GM19468 (cell line): ENCODE data around the gene C2orf81.
"Not testable (repeated sequence)": the region's sequence is repeated elsewhere in the genome, so short reads cannot be mapped to it uniquely, and the experiment has no call there.

Experiments used
- ATAC-seq: cut with Tn5 transposase; IDR thresholded peaks from one replicate; pipeline ENCODE4 v1.9.1; 2021; ENCODE audit warnings: mild to moderate bottlenecking, moderate library complexity, moderate number of reproducible peaks; ENCODE audit not compliant: unreplicated experiment; ENCODE audit errors: extremely low read depth

The C2orf81 gene

GRCh38 chr2:74424995-74425406, 3.6 kb upstream of the C2orf81 start:
- no peak for ATAC-seq

- no peak for ATAC-seq
Measured at GRCh38 chr2:74424139-74424992, 2.9 kb upstream of the C2orf81 start.

- no peak for ATAC-seq
Measured at GRCh38 chr2:74423231-74424095, 2.0 kb upstream of the C2orf81 start.

- not testable (repeated sequence) for ATAC-seq
Measured at GRCh38 chr2:74420443-74421103, 846 bp downstream of the C2orf81 start.

- ATAC-seq: no peak
Measured at GRCh38 chr2:74420006-74420405, 1.4 kb downstream of the C2orf81 start.

- no peak for ATAC-seq
Measured at GRCh38 chr2:74419345-74419744, 2.1 kb downstream of the C2orf81 start.

- no peak for ATAC-seq
Measured at GRCh38 chr2:74418312-74418711, 3.1 kb downstream of the C2orf81 start.

- ATAC-seq: no peak
Measured at GRCh38 chr2:74417763-74418162, 3.7 kb downstream of the C2orf81 start.

GRCh38 chr2:74417197-74417596, 4.2 kb downstream of the C2orf81 start:
- ATAC-seq: no peak

- ATAC-seq: no peak
Measured at GRCh38 chr2:74416778-74417177, 4.6 kb downstream of the C2orf81 start.

- ATAC-seq: no peak
Measured at GRCh38 chr2:74415762-74416395, 5.5 kb downstream of the C2orf81 start.

- ATAC-seq: no peak
Measured at GRCh38 chr2:74414881-74415761, 6.3 kb downstream of the C2orf81 start.

- no peak for ATAC-seq
Measured at GRCh38 chr2:74414441-74414840, 7.0 kb downstream of the C2orf81 start.

- no peak for ATAC-seq
Measured at GRCh38 chr2:74413001-74413698, 8.3 kb downstream of the C2orf81 start.

- ATAC-seq: no peak
Measured at GRCh38 chr2:74407682-74408081, 13.7 kb downstream of the C2orf81 start.

- ATAC-seq: no peak
Measured at GRCh38 chr2:74406035-74406434, 15.4 kb downstream of the C2orf81 start.

GRCh38 chr2:74401891-74402290, 19.5 kb downstream of the C2orf81 start:
- ATAC-seq: no peak

GRCh38 chr2:74399785-74400184, 21.6 kb downstream of the C2orf81 start:
- ATAC-seq: no peak

- no peak for ATAC-seq
Measured at GRCh38 chr2:74396149-74396548, 25.3 kb downstream of the C2orf81 start.
